GM18508 (cell line): ENCODE results near the gene GALNT18.

ENCODE experiments used
- ATAC-seq: cut with Tn5 transposase; IDR thresholded peaks from one replicate; pipeline ENCODE4 v1.9.1; 2021; ENCODE audit warnings: moderate number of reproducible peaks; ENCODE audit not compliant: insufficient read depth, unreplicated experiment

The GALNT18 gene

DNA sequence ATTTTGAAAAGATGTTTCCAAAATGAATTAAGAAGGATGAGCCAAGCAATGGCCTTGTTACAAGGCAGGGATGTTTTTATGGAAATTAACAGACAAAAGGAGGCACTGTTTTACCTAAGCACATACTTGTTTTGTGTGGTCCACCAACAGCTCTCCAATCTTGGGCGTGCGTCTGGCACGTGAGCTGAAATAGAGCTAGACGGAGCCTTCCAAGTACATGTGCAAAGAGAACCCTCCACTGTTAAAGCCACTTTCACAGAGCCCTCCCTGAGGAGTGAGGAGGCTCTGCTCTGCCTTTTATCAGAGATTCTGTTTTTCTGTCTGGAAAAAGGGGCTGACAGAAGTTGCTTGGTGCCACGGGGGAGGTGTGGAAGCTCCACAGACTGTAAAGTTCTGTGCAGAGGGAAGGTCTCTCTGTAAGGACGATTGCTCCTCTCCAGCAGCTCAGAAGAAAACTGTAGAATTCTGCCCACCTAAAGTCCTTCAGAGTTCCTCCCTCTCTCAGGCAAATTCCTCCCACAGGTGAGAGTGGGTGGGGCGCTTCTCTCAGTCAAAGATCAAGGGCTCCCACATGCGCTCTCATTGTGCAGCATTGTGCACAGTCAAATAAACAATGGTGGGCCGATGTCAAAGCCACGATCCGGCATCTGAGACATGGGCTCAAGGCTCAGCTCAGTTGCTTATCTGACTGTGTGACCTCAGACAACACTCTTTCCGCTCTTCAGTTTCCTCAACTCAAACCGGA, 176.2 kb downstream of the GALNT18 start:
- no peak for ATAC-seq

- no peak for ATAC-seq
Observed at GRCh38 chr11:11444804-11445131, 177.0 kb downstream of the GALNT18 start.

- no peak for ATAC-seq
Observed at GRCh38 chr11:11444027-11444803, 177.6 kb downstream of the GALNT18 start.

- no peak for ATAC-seq
Observed at GRCh38 chr11:11442791-11443190, 179.0 kb downstream of the GALNT18 start.

DNA sequence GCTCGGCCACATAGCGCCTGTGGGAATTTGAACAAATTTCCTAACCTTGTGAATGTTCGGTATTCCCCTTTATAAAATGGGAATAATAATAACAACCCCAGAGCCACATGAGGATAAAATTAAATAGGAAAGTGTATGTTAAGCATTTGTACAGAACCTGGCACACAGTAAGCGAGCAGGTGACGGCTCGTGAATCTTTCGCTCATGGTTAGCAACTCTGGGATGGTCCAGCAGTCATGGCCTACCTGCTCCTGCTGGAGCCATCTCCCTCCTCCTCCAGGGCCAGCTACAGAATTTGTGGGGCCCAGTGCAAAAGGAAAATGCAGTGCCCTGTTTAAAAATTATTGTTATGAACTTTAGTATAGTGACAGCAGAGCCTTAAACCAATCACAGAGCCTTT, 180.3 kb downstream of the GALNT18 start:
- ATAC-seq = no peak

DNA sequence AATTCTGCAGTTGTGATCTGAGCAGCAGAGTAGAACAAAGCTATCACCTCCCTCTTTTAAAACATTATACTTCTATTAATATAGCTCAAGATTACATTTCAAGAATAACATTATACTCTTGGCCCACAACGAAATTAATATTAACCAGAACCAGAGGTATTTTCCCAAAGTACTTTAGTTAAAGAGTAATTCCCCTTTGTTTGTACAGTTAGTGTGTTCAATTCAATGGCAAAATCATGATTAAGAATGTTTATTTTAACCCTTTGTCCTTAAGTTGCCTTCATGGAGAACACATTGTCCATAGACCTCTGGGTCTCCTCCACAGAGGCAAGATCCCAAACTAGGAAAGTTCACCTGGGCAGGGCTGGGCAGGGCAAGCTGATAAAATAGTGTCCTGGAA, 180.7 kb downstream of the GALNT18 start:
- no peak for ATAC-seq

DNA sequence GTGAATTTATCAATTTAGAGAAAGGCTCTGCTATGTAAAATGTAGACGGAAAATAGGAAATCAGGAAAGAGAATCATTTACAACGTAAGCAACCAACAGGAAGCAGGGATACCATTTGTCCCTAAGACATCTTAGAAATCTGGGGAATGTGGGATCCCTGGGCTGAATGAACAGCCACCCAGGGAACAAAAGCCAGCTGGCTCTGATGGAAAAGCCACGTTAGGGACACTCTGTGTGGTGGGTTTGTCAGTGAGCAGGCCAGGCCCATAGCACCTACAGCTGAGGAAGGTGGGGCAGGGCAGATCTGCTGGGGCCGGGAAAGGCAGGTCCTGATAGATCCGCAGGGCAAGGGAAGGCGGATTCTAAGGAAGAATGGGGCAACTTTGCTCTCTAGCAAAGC, 181.7 kb downstream of the GALNT18 start:
- ATAC-seq = no peak

GRCh38 chr11:11439591-11439990, 182.2 kb downstream of the GALNT18 start:
- ATAC-seq = no peak

DNA sequence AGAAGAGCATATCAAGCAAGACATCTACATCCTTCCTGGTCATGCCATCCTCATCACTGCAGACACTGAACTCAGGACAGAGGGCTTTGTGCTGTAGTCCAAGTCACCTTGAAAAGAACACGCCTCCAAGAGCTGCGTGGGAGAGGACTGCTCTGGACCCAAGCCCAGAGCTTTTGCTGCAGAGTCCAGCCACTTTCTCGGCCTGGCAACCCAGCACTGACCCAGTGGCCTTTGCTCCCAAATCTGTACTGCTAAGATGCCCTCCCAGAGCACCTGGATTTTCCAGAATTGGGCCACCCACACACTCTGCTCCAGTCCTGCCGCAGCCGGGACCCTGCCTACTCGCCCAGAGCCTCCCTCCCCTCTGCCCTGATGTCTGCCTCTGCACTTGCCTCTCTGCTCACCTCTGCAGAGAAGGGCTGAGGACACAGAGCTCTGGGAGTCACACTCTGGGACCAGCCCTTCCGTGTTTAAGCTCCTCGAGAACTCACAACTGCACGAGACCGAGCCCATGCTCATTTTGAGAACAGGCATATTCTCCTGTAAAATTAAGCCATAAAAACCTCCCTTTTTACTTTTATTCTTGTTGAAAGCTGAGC, 185.0 kb downstream of the GALNT18 start:
- no peak for ATAC-seq

DNA sequence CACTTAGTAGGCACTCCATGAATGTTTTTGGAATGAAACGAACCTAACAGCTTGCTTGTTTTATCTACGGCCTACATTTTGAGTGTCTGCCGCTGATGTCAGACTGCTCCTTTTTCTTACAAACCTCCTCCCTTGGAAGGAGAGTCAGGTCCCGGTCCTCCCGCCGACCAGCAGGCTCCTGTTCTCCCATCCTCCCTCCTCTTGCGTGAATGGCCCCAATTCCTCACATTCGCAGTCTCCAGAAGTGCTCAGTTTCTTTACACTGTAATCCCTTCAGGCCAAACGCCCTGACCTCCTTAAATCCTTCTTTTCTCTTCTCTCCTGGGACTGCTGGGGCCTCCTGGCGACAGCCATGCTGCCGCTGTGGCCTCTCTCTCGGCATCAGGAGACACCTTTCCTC, 186.2 kb downstream of the GALNT18 start:
- ATAC-seq = no peak

- ATAC-seq = no peak
Observed at GRCh38 chr11:11433960-11434359, 187.8 kb downstream of the GALNT18 start.

DNA sequence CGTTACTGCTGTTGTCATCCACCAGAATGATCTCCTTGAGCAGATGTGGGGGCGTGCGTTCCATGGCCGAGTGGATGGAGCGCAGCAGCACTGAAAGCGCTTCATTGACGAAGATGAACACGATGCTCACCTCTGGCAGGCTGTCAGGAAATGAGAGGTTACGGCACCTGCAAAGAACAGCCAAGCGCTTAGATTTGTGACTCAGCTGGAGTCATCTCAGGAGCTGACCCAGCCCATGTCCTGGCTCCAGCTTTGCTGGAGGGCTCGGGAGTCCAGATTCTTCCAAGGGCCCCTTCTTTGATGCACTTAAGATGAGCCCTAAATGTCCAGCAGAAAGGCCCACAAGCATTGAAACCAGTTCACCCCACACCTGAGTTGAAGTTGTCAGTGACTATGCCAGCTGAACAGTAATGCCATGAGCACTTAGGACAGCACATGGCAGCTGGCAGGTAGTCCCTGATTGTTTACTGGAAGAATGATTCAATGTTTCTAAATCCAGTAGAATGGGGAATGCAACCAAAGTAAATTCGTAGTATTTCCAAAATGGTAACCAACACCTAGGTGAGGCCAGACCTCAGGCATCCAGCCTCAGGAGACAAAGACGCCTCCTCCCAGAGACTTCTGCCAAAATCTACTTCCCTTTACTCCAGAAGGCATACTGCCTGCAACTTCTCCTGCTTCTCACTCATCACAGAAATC, 189.0 kb downstream of the GALNT18 start:
- ATAC-seq = no peak

GRCh38 chr11:11430431-11430830, 191.4 kb downstream of the GALNT18 start:
- ATAC-seq = no peak

DNA sequence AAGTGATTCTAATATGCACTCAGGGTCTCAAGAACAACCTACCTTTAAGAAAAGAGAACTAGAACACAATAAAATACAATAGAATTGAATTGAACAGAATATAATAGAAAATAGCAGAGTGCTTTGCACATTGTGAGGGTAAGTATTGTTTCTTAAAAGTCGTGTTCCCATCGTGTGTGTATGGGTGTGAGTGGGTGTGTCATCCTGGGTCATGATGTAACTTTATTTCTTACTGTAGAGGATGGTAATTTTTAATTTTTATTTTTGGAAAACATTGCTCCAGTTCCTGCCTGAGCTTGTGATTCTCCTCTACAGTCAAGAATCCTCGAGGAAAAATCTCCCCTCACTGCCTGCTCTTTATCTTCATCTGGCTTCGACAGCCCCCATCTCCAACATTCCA, 193.1 kb downstream of the GALNT18 start:
- no peak for ATAC-seq

DNA sequence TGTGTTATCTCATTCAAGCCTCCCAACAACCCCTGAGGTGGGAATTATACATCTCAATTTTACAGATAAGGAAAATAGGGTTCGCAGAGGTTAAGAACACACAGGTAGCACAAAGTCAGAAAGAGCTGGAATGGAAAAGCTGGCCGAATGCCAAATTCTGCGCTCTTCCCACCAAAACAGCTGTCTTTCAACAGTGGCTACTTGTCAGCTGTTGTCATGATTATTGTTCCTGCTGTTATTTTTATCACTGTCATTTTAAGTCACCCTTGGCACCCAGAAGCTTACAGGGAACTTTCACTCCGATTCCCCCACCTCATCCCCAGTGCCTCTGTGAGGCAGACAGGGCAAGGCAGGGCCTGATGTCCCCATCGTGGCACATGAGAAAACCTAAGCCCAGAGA, 194.3 kb downstream of the GALNT18 start:
- no peak for ATAC-seq

DNA sequence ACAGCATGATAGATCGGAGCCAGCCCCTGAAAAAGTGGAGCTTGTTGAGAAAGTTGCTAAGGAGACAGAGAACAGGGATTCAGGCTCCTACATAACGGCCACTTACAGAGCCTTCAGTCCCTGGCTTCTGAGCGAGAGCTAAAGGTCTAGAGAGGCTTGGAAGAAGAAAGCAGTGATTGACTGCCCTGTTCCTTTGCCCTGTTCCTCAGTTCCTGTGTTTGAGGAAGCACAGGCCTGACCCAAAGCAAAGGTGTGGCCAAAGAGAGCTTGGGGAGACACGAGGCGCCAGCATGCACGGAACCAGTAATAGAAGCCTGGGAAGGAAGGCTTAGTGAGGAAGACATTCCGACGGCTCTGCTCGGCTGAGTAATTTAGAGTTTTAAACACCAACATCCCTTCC, 194.7 kb downstream of the GALNT18 start:
- ATAC-seq = no peak

- ATAC-seq = no peak
Observed at GRCh38 chr11:11426226-11426952, 195.4 kb downstream of the GALNT18 start.

- ATAC-seq = no peak
Observed at GRCh38 chr11:11425806-11426205, 196.0 kb downstream of the GALNT18 start.

GRCh38 chr11:11424688-11425087, 197.1 kb downstream of the GALNT18 start:
- no peak for ATAC-seq

DNA sequence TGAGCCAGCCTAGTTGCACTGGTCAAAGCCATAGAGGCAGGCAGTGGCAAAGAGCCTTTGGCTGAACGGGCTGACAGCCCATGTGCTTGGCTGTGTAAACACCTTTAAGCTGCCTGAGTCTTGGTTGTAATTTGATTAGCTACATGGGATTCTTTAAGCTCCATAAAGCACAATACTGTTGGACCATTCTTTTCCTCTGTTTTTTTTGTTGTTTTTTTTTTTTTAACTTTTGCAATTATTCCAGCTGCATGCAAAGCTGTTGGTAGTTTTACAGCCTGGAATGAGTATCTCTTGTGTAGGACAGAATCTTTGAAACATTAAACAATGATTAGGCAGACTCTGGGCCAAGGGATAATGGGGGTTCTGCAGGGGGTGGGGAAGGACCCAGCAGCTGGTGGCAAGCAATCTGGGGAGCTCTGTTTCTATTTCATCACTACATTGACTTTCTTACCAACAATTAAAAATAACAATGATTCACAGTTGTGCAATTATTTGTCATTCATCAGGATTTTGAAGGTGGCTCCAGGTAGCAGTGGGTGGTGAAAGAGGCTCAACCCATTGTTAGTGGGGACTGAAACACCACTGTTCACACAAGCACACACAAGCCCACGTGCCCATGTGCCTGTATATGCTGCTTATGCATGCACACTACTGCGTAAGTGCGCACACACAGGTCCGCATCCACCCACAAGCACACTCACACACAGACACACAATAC, 199.2 kb downstream of the GALNT18 start:
- ATAC-seq = no peak
